ENCODE data around the gene AMPD1.

The AMPD1 gene

GRCh38 chr1:114632427-114632826 lies 62.9 kb downstream of the AMPD1 start:
- no peak for DNase-seq (ENCODE audit: low read depth)

GRCh38 chr1:114627107-114627506 lies 68.2 kb downstream of the AMPD1 start:
- no peak for DNase-seq (ENCODE audit: low read depth)

- DNase-seq (ENCODE audit: low read depth) = no peak
Observed at GRCh38 chr1:114623364-114623763, 72.0 kb downstream of the AMPD1 start.
